HepG2 (cell line): ENCODE results near the gene ADSL. TPM values are rescaled to one million over a fixed set of nuclear protein-coding genes. Genes with fewer than 3 reads are reported as not detected.

Experiments used
- ATAC-seq: fragments of 200-7000 bp; cut with Tn5 transposase; 3 replicates; pipeline ENCODE4 v1.9.1; 2020; ENCODE audit warnings: mild to moderate bottlenecking, moderate library complexity
- BruUV-seq: library from RNA; stranded (reverse); fragments of 400-500 nt; replicated peaks from 2 replicates; lab custom pipeline; 2021; lab: Mats Ljungman, UMichigan
- CTCF ChIA-PET: fragments of 300-600 bp; formaldehyde crosslinking; extraction: SDS; loops from one replicate; lab custom pipeline; 2021; ENCODE audit warnings: low total read pairs, inconsistent platforms, low intra/inter-chr PET ratio; lab: Yijun Ruan, JAX
- POLR2A ChIA-PET: fragments of 350-600 bp; sonication (Branson Sonifier 250); formaldehyde crosslinking; loops from one replicate; lab custom pipeline; 2020; ENCODE audit warnings: antibody characterized with exemption, inconsistent platforms; lab: Yijun Ruan, JAX
- DNase-seq: peaks from one replicate; pipeline ENCODE4 v3.0.0-alpha.2; 2015; ENCODE audit warnings: low spot score
- FAIRE-seq: peaks from 3 replicates; lab custom pipeline; 2011; peaks lifted over from hg19 to GRCh38; lab: Jason Lieb, UNC
- H2AFZ ChIP-seq: one replicate; pipeline ENCODE4 v1.6.1; 2011; ENCODE audit warnings: low read length, inconsistent platforms
- H3K27ac ChIP-seq: fragments of 300-600 bp; 3 replicates; pipeline ENCODE4 v1.8.0; 2011; ENCODE audit warnings: mixed run types, mild to moderate bottlenecking, mixed read lengths, low read length, inconsistent platforms; ENCODE audit not compliant: insufficient read depth; ENCODE audit errors: extremely low read length
- H3K27me3 ChIP-seq, 2 experiments: fragments of 200-600 bp in 1 of 2; 2 replicates in 1 of 2; 3 replicates in 1 of 2; pipeline versions ENCODE4 v1.6.0 to v1.8.0; 2011; ENCODE audit warnings: low read length in 2 of 2, mild to moderate bottlenecking in 2 of 2, moderate library complexity in 2 of 2, inconsistent platforms in 1 of 2; ENCODE audit not compliant: insufficient read depth in 2 of 2, control insufficient read depth in 1 of 2
- H3K36me3 ChIP-seq, 2 experiments: fragments of 200-600 bp in 1 of 2; replicated peaks in 1 of 2; 2 replicates in 1 of 2; 3 replicates in 1 of 2; pipeline versions ENCODE4 v1.5.1 to v1.8.0; 2011; ENCODE audit warnings: low read length in 2 of 2, inconsistent platforms in 1 of 2; ENCODE audit not compliant: insufficient read depth in 2 of 2, control insufficient read depth in 1 of 2
- H3K4me1 ChIP-seq: 2 replicates; pipeline ENCODE4 v1.5.1; 2012; ENCODE audit warnings: low read length, inconsistent platforms; ENCODE audit not compliant: insufficient read depth
- H3K4me2 ChIP-seq: 2 replicates; pipeline ENCODE4 v1.6.0; 2011; ENCODE audit warnings: low read depth, low read length, inconsistent platforms
- H3K4me3 ChIP-seq, 3 experiments: fragments of 200-600 bp in 1 of 3; sonication (generic), shearing (Covaris generic) in 1 of 3; replicated peaks in 1 of 3; 2 replicates each; pipeline ENCODE4 v1.5.1; 2011 to 2016; ENCODE audit warnings: low read length in 3 of 3, inconsistent platforms in 2 of 3, low read depth in 2 of 3, mild to moderate bottlenecking in 2 of 3, control low read depth in 1 of 3, mixed read lengths in 1 of 3; ENCODE audit not compliant: insufficient read depth in 1 of 3
- H3K79me2 ChIP-seq: one replicate; pipeline ENCODE4 v1.6.1; 2011; ENCODE audit warnings: low read length, inconsistent platforms; ENCODE audit not compliant: insufficient read depth
- H3K9ac ChIP-seq: 2 replicates; pipeline ENCODE4 v1.6.0; 2011; ENCODE audit warnings: mild to moderate bottlenecking, low read depth, low read length, inconsistent platforms; ENCODE audit not compliant: insufficient read depth
- H3K9me3 ChIP-seq: 2 replicates; pipeline ENCODE4 v1.5.1; 2012; ENCODE audit warnings: mild to moderate bottlenecking, low read length
- H4K20me1 ChIP-seq: 2 replicates; pipeline ENCODE4 v1.6.0; 2011; ENCODE audit warnings: inconsistent platforms, mild to moderate bottlenecking, low read length, moderate library complexity; ENCODE audit not compliant: insufficient read depth
- AGO2 ChIP-seq: fragments of 200-400 bp; formaldehyde crosslinking; optimal IDR thresholded peaks from 2 replicates; pipeline ENCODE3; 2017; ENCODE audit warnings: mild to moderate bottlenecking, low read depth, low read length, moderate library complexity
- BRF2 ChIP-seq: sonication (generic); formaldehyde crosslinking; IDR thresholded peaks from 2 replicates; pipeline ENCODE4 v1.8.1; 2022; ENCODE audit warnings: mild to moderate bottlenecking, missing genetic modification reagents
- FOXM1 ChIP-seq: sonication (generic); formaldehyde crosslinking; IDR thresholded peaks from 2 replicates; pipeline ENCODE4 v1.5.0; 2020; ENCODE audit warnings: missing genetic modification reagents
- FOXO4 ChIP-seq: sonication (generic); formaldehyde crosslinking; conservative IDR thresholded peaks from 2 replicates; pipeline ENCODE4 v1.8.1; 2023; ENCODE audit warnings: missing genetic modification reagents
- LBX2 ChIP-seq: sonication (generic); formaldehyde crosslinking; IDR thresholded peaks from 2 replicates; pipeline ENCODE4 v1.5.0; 2020; ENCODE audit warnings: missing genetic modification reagents, mild to moderate bottlenecking, borderline replicate concordance
- MED1 ChIP-seq: sonication (generic); formaldehyde crosslinking; IDR thresholded peaks from 2 replicates; pipeline ENCODE4 v1.4.0; 2020; ENCODE audit warnings: missing genetic modification reagents
- MEIS2 ChIP-seq: sonication (generic); formaldehyde crosslinking; IDR thresholded peaks from 2 replicates; pipeline ENCODE4 v1.9.0; 2021; ENCODE audit warnings: mild to moderate bottlenecking, missing genetic modification reagents
- MTERF4 ChIP-seq: sonication (generic); formaldehyde crosslinking; IDR thresholded peaks from 2 replicates; pipeline ENCODE4 v1.8.0; 2023; ENCODE audit warnings: mild to moderate bottlenecking, missing genetic modification reagents
- ZNF317 ChIP-seq: sonication (generic); formaldehyde crosslinking; IDR thresholded peaks from 2 replicates; pipeline ENCODE4 v1.5.0; 2020; ENCODE audit warnings: mild to moderate bottlenecking, missing genetic modification reagents
- ZNF546 ChIP-seq: sonication (generic); formaldehyde crosslinking; conservative IDR thresholded peaks from 2 replicates; pipeline ENCODE4 v1.8.1; 2023; ENCODE audit warnings: mild to moderate bottlenecking, missing genetic modification reagents
- WGBS: methylation state at CpG from one replicate; pipeline ENCODE4 v1.1.6; 2017; ENCODE audit warnings: low lambda C conversion rate; 5-methylcytosine and 5-hydroxymethylcytosine counted together
- in situ Hi-C: cut with HindIII; loops from 2 replicates; pipeline ENCODE4 v1.10.0; 2017; ENCODE audit warnings: low pct_unique_long_range_greater_than_20kb; ENCODE audit not compliant: extremely low pct_ligation_motif_present
- intact Hi-C: fragments of 100-400 bp; cut with micrococcal nuclease; formaldehyde crosslinking; loops from one replicate; pipeline ENCODE4 v1.10.0; 2022; ENCODE audit not compliant: unreplicated experiment
- polyA plus RNA-seq, 8 experiments: library from polyadenylated mRNA; depleted of rRNA in 3 of 8; stranded (reverse) in 7 of 8; unstranded in 1 of 8; fragments of >200 nt; fragmentation: Illumina TruSeq in 4 of 8; extraction: Trizol in 4 of 8; gene quantifications; 2 replicates each; pipeline versions ENCODE4 v1.2.1 to v1.2.3, GENCODE V29; 2011 to 2016; ENCODE audit warnings: low read depth in 4 of 8, missing spikeins in 1 of 8, mixed read lengths in 1 of 8; ENCODE audit not compliant: insufficient read depth in 1 of 8
- total RNA-seq, 5 experiments: library from RNA; depleted of rRNA; stranded (reverse); fragments of >200 nt; fragmentation: Illumina TruSeq; extraction: Trizol; gene quantifications; 2 replicates each; pipeline ENCODE4 v1.2.3, GENCODE V29; 2016; ENCODE audit warnings: low read depth in 1 of 5

Gene ADSL
- total and polyA plus RNA-seq, 2 of the 13 experiments (the other 11 are each of a cell fraction or from before 2014, with no cell fraction given), result 123 to 174 TPM

GRCh38 chr22:40408718-40409612 is 62.7 kb downstream of the ADSL start:
- Histone ChIP-seq H3K36me3 (peaks cover 14 to 26% of the 10 kb centered on the region in 2 experiments), H4K20me1 (no peaks in the 10 kb centered on the region)
- 96% methylated on average over 10 of the region's 21 CpGs for WGBS

GRCh38 chr22:40409613-40410113 is 63.4 kb downstream of the ADSL start:
- WGBS, result 100% methylated on average over 3 of the region's 11 CpGs
- POLR2A ChIA-PET, result no interaction called here
- H3K9me3 ChIP-seq, result no peaks in the 10 kb centered on the region
- TF ChIP-seq FOXM1 (CRISPR knock-in tag), result no peak
- TF ChIP-seq FOXO4 (CRISPR knock-in tag), result 0 out of 2 replicates have a peak, but pooled peaks have one; percentile 18
- no peak for TF ChIP-seq BRF2 (CRISPR knock-in tag)
- TF ChIP-seq MED1 (CRISPR knock-in tag), result no peak
- no peak for TF ChIP-seq ZNF317
- TF ChIP-seq MEIS2 (CRISPR knock-in tag), result no peak
- TF ChIP-seq AGO2, result peak; percentile 19
- TF ChIP-seq LBX2 (CRISPR knock-in tag), result no peak
- no peak for TF ChIP-seq ZNF546

More at GRCh38 chr22:40408718-40409612, 62.7 kb downstream of the ADSL start:
- ATAC-seq (no peak; the same call in 2 of the 3 replicates), FAIRE-seq (no peak), DNase-seq (no peak)
- ChIA-PET POLR2A (no interaction called here), CTCF (no interaction called here)
- Histone ChIP-seq H3K9ac (no peak overlapping the region), H3K9me3 (no peaks in the 10 kb centered on the region), H3K27ac (no peak overlapping the region), H3K79me2 (no peaks in the 10 kb centered on the region), H3K4me2 (no peak overlapping the region), H3K4me3 (no peak overlapping the region), H2AFZ (no peak overlapping the region), H3K27me3 (no peaks in the 10 kb centered on the region), H3K4me1 (no peaks in the 10 kb centered on the region)
- no peak for TF ChIP-seq MTERF4 (CRISPR knock-in tag)
- no TSS peak for BruUV-seq
- in situ Hi-C loops, result no loop called here
- intact Hi-C loops, result no loop called here

More at GRCh38 chr22:40409613-40410113, 63.4 kb downstream of the ADSL start:
- Histone ChIP-seq H3K36me3 (peaks cover 14 to 27% of the 10 kb centered on the region in 2 experiments), H2AFZ (no peak overlapping the region), H3K4me2 (no peak overlapping the region), H3K27me3 (no peaks in the 10 kb centered on the region), H3K4me3 (no peak overlapping the region), H3K27ac (no peak overlapping the region), H4K20me1 (no peaks in the 10 kb centered on the region), H3K4me1 (no peaks in the 10 kb centered on the region), H3K9ac (no peak overlapping the region), H3K79me2 (no peaks in the 10 kb centered on the region)
- CTCF ChIA-PET, result no interaction called here
- intact Hi-C loops, result no loop called here
- FAIRE-seq (no peak), DNase-seq (no peak), ATAC-seq (no peak)
- no TSS peak for BruUV-seq
- in situ Hi-C loops, result no loop called here
